Kidney epithelial cell (primary cell): ENCODE data around the gene KLRF1. TPM values are rescaled to one million over a fixed set of nuclear protein-coding genes. Genes with fewer than 3 reads are reported as not detected.

Experiments
- DNase-seq: peaks from one replicate; pipeline ENCODE4 v3.0.0-alpha.2; 2010; ENCODE audit warnings: low read depth
- H3K27me3 ChIP-seq: 2 replicates; pipeline ENCODE4 v1.6.0; 2011; ENCODE audit warnings: low read length; ENCODE audit not compliant: control insufficient read depth, insufficient read depth
- H3K36me3 ChIP-seq: 2 replicates; pipeline ENCODE4 v1.5.1; 2011; ENCODE audit warnings: low read length; ENCODE audit not compliant: control insufficient read depth, insufficient read depth
- H3K4me3 ChIP-seq: 2 replicates; pipeline ENCODE4 v1.5.1; 2011; ENCODE audit warnings: low read depth, mild to moderate bottlenecking, control low read depth, low read length
- CTCF ChIP-seq: IDR thresholded peaks from 2 replicates; pipeline ENCODE4 v1.5.1; 2011; ENCODE audit warnings: mild to moderate bottlenecking, moderate library complexity, low read length, control low read depth, inconsistent platforms; ENCODE audit not compliant: insufficient read depth, poor library complexity, severe bottlenecking
- total RNA-seq: library from RNA; depleted of rRNA; stranded (reverse); fragments of >200 nt; gene quantifications from 2 replicates; pipeline ENCODE4 v1.2.3, GENCODE V29; 2015

Gene KLRF1
- total RNA-seq, 1 donor from 2014 or later = 0.17 TPM

- H3K27me3 ChIP-seq = no peaks in the 10 kb centered on the region
- no peak overlapping the region for H3K4me3 ChIP-seq
- no peaks in the 10 kb centered on the region for H3K36me3 ChIP-seq
- no peak for DNase-seq
- TF ChIP-seq CTCF = no peak
These were observed 42.5 kb upstream of the KLRF1 start for GRCh38 chr12:9784816-9785215.

GRCh38 chr12:9786726-9787717, 40.3 kb upstream of the KLRF1 start:
- H3K36me3 ChIP-seq = no peaks in the 10 kb centered on the region
- H3K27me3 ChIP-seq = no peaks in the 10 kb centered on the region
- H3K4me3 ChIP-seq = no peak overlapping the region
- DNase-seq = no peak
- no peak for TF ChIP-seq CTCF

- DNase-seq = no peak
- no peaks in the 10 kb centered on the region for H3K27me3 ChIP-seq
- no peaks in the 10 kb centered on the region for H3K36me3 ChIP-seq
- no peak overlapping the region for H3K4me3 ChIP-seq
- TF ChIP-seq CTCF = no peak
These were observed 34.9 kb upstream of the KLRF1 start for GRCh38 chr12:9792185-9792900.

GRCh38 chr12:9792961-9793617, 34.2 kb upstream of the KLRF1 start:
- TF ChIP-seq CTCF = no peak
- Histone ChIP-seq H3K4me3 (no peak overlapping the region), H3K36me3 (no peaks in the 10 kb centered on the region), H3K27me3 (no peaks in the 10 kb centered on the region)
- DNase-seq = no peak

GRCh38 chr12:9793779-9794395, 33.4 kb upstream of the KLRF1 start:
- TF ChIP-seq CTCF = no peak
- DNase-seq = no peak
- H3K27me3 ChIP-seq = no peaks in the 10 kb centered on the region
- H3K36me3 ChIP-seq = no peaks in the 10 kb centered on the region
- no peak overlapping the region for H3K4me3 ChIP-seq
